Lower leg skin (tissue), 4 donors: Measurements from ENCODE around the gene STK35. TPM values are rescaled to one million over a fixed set of nuclear protein-coding genes. Genes with fewer than 3 reads are reported as not detected.
"Not testable (repeated sequence)": the region's sequence is repeated elsewhere in the genome, so short reads cannot be mapped to it uniquely, and the experiment has no call there.

Experiments used
- DNase-seq, 2 donors: peaks; one replicate each; pipeline ENCODE4 v3.0.0-alpha.2; 2019; ENCODE audit warnings: low spot score in 2 of 2
- H3K4me3 ChIP-seq: fragments of 200-600 bp; sonication (generic); 2 replicates; pipeline ENCODE4 v1.5.1; 2017; ENCODE audit warnings: mild to moderate bottlenecking, low read depth; ENCODE audit not compliant: poor library complexity, severe bottlenecking
- CTCF ChIP-seq, 3 donors: fragments of 450-650 bp; IDR thresholded peaks; one replicate each; pipeline ENCODE4 v1.5.1; 2016; ENCODE audit warnings: antibody characterized with exemption in 3 of 3, mild to moderate bottlenecking in 3 of 3, moderate library complexity in 2 of 3
- POLR2A ChIP-seq, 2 donors: fragments of 450-650 bp; IDR thresholded peaks; one replicate each; pipeline ENCODE4 v1.6.1; 2016 to 2017; ENCODE audit warnings: antibody characterized with exemption in 2 of 2, mild to moderate bottlenecking in 1 of 2, moderate library complexity in 1 of 2
- WGBS, 2 donors: methylation state at CpG; one replicate each; pipeline ENCODE4 v1.1.5; 2018; 5-methylcytosine and 5-hydroxymethylcytosine counted together
- intact Hi-C: fragments of 100-400 bp; cut with DNase I; formaldehyde crosslinking; loops from one replicate; pipeline ENCODE4 v1.15.0; 2023; ENCODE audit warnings: low total_unique reads
- total RNA-seq, 4 donors: library from RNA; depleted of rRNA; stranded (reverse); fragments of >200 nt; gene quantifications; one replicate each; pipeline ENCODE4 v1.1.0, GENCODE V29; 2016

The STK35 gene
- total RNA-seq, 4 donors from 2014 or later: 16.2 to 28.8 (median 21.5) TPM

GRCh38 chr20:2183381-2183780 is 81.8 kb downstream of the STK35 start:
- TF ChIP-seq CTCF (IDR thresholded peaks at IDR 0.05) (no peak), POLR2A (IDR thresholded peaks at IDR 0.05) (no peak)
- DNase-seq: no peak
- 80 to 84% methylated on average over 3 of the region's 3 CpGs for WGBS, 2 donors
- intact Hi-C loops: no loop called here
- no peak overlapping the region for H3K4me3 ChIP-seq

GRCh38 chr20:2184933-2185332 is 83.3 kb downstream of the STK35 start:
- intact Hi-C loops, H3K4me3 ChIP-seq: not testable (repeated sequence)
- DNase-seq: peak in 1 of 2 donors; percentile 50
- WGBS, 2 donors: 96 to 98% methylated on average over 7 of the region's 7 CpGs

- intact Hi-C loops: no loop called here
Observed at GRCh38 chr20:2195614-2196013, 94.0 kb downstream of the STK35 start.

GRCh38 chr20:2197166-2197565 is 95.5 kb downstream of the STK35 start:
- no peak overlapping the region for H3K4me3 ChIP-seq
- intact Hi-C loops: no loop called here
- no peak for TF ChIP-seq CTCF (IDR thresholded peaks at IDR 0.05)
- no peak for TF ChIP-seq POLR2A (IDR thresholded peaks at IDR 0.05)
- no peak for DNase-seq
- WGBS, 2 donors: 68 to 73% methylated on average over 7 of the region's 7 CpGs

More at GRCh38 chr20:2195614-2196013, 94.0 kb downstream of the STK35 start:
- DNase-seq: no peak
- TF ChIP-seq CTCF (IDR thresholded peaks at IDR 0.05): no peak
- no peak for TF ChIP-seq POLR2A (IDR thresholded peaks at IDR 0.05)
- no peak overlapping the region for H3K4me3 ChIP-seq
- 54 to 60% methylated on average over 5 of the region's 5 CpGs for WGBS, 2 donors

Other genes starting within 250 kb of the STK35 start
- 10 to 100 TPM; 29.3 to 55.0 (median 44.1) TPM for gene SIRPA, start 206.4 kb upstream of the STK35 start, total RNA-seq
- gene PDYN, start 107.8 kb upstream of the STK35 start, total RNA-seq: not detected
- 100 to 1,000 TPM in 2 of 4 donors, 10 to 100 TPM in 2; 64.1 to 130 (median 104) TPM for gene TGM3, start 194.2 kb downstream of the STK35 start, total RNA-seq